NCI-H146 treated with DMSO at 0.1 percent for 48 hours (cell line): ENCODE data around the gene CHP2.
"Not testable (repeated sequence)": the region's sequence is repeated elsewhere in the genome, so short reads cannot be mapped to it uniquely, and the experiment has no call there.

Source experiments
- DNase-seq: peaks from one replicate; lab custom pipeline; 2025; ENCODE audit not compliant: unreplicated experiment; lab: John Stamatoyannopoulos, UW

The CHP2 gene

GRCh38 chr16:23745263-23745662, 9.6 kb upstream of the CHP2 start:
- DNase-seq = no peak

- no peak for DNase-seq
Measured at GRCh38 chr16:23748630-23749029, 6.2 kb upstream of the CHP2 start.

- DNase-seq = not testable (repeated sequence)
Measured at GRCh38 chr16:23751053-23751452, 3.8 kb upstream of the CHP2 start.

GRCh38 chr16:23753908-23754593, 775 bp upstream of the CHP2 start:
- DNase-seq = no peak

GRCh38 chr16:23755484-23755809, 621 bp downstream of the CHP2 start:
- DNase-seq = no peak

- no peak for DNase-seq
Measured at GRCh38 chr16:23757116-23757515, 2.3 kb downstream of the CHP2 start.

- no peak for DNase-seq
Measured at GRCh38 chr16:23757937-23758619, 3.3 kb downstream of the CHP2 start.

GRCh38 chr16:23765933-23766332, 11.1 kb downstream of the CHP2 start:
- DNase-seq = no peak

GRCh38 chr16:23768581-23768980, 13.8 kb downstream of the CHP2 start:
- DNase-seq = no peak

- no peak for DNase-seq
Measured at GRCh38 chr16:23771027-23771426, 16.2 kb downstream of the CHP2 start.

- DNase-seq = no peak
Measured at GRCh38 chr16:23771642-23772041, 16.8 kb downstream of the CHP2 start.

- DNase-seq = no peak
Measured at GRCh38 chr16:23773339-23773738, 18.5 kb downstream of the CHP2 start.

GRCh38 chr16:23781176-23781575, 26.4 kb downstream of the CHP2 start:
- DNase-seq = no peak

GRCh38 chr16:23784811-23785447, 30.1 kb downstream of the CHP2 start:
- DNase-seq = no peak

- no peak for DNase-seq
Measured at GRCh38 chr16:23785842-23786241, 31.0 kb downstream of the CHP2 start.

GRCh38 chr16:23786964-23787561, 32.2 kb downstream of the CHP2 start:
- DNase-seq = no peak

- DNase-seq = no peak
Measured at GRCh38 chr16:23788685-23789084, 33.9 kb downstream of the CHP2 start.

GRCh38 chr16:23795378-23795777, 40.6 kb downstream of the CHP2 start:
- DNase-seq = no peak

GRCh38 chr16:23796941-23797340, 42.1 kb downstream of the CHP2 start:
- no peak for DNase-seq

GRCh38 chr16:23801378-23801777, 46.6 kb downstream of the CHP2 start:
- DNase-seq = peak; percentile 4

GRCh38 chr16:23802776-23803175, 48.0 kb downstream of the CHP2 start:
- no peak for DNase-seq

GRCh38 chr16:23803591-23804123, 48.8 kb downstream of the CHP2 start:
- DNase-seq = no peak
